Uterus (tissue), 4 donors: Measurements from ENCODE around the gene CAMKK2. TPM values are rescaled to one million over a fixed set of nuclear protein-coding genes. Genes with fewer than 3 reads are reported as not detected.
"Not testable (repeated sequence)": the region's sequence is repeated elsewhere in the genome, so short reads cannot be mapped to it uniquely, and the experiment has no call there.

ENCODE experiments used
- DNase-seq, 2 donors: peaks; one replicate each; pipeline ENCODE4 v3.0.0-alpha.2; 2019 to 2020
- H3K27ac ChIP-seq, 2 donors: fragments of 200-600 bp; sonication (generic); 1 replicate in 1 of 2; 2 replicates in 1 of 2; pipeline ENCODE4 v1.5.1; 2016 to 2018
- H3K27me3 ChIP-seq, 2 donors: fragments of 200-600 bp; sonication (generic); one replicate each; pipeline ENCODE4 v1.5.1; 2018 to 2019; ENCODE audit warnings: control low read depth in 1 of 2
- H3K36me3 ChIP-seq, 2 donors: fragments of 200-600 bp; sonication (generic); one replicate each; pipeline ENCODE4 v1.5.1; 2019; ENCODE audit warnings: control low read depth in 1 of 2
- H3K4me1 ChIP-seq, 2 donors: fragments of 200-600 bp; sonication (generic); one replicate each; pipeline ENCODE4 v1.5.1; 2018 to 2019; ENCODE audit warnings: control low read depth in 1 of 2
- H3K4me3 ChIP-seq, 2 donors: fragments of 200-600 bp; sonication (generic); 1 replicate in 1 of 2; 2 replicates in 1 of 2; pipeline ENCODE4 v1.5.1; 2018 to 2019; ENCODE audit warnings: mild to moderate bottlenecking in 1 of 2
- H3K9me3 ChIP-seq, 2 donors: fragments of 200-600 bp; sonication (generic); one replicate each; pipeline ENCODE4 v1.5.1; 2019; ENCODE audit warnings: control low read depth in 1 of 2
- POLR2A ChIP-seq, 2 donors: fragments of 450-650 bp; IDR thresholded peaks; one replicate each; pipeline ENCODE4 v1.6.1; 2016; ENCODE audit warnings: antibody characterized with exemption in 2 of 2, mild to moderate bottlenecking in 1 of 2, moderate library complexity in 1 of 2
- intact Hi-C: fragments of 100-400 bp; cut with DNase I; formaldehyde crosslinking; loops from one replicate; pipeline ENCODE4 v1.15.1; 2023; ENCODE audit warnings: low total_unique reads
- total RNA-seq, 4 donors: library from RNA; depleted of rRNA in 3 of 4; stranded (reverse); fragments of >200 nt in 3 of 4; gene quantifications; one replicate each; pipeline versions ENCODE4 v1.1.0 to v1.2.4, GENCODE V29; 2014 to 2023
- TF ChIP-seq, protein P1 (sequence below), 4 experiments: fragments of 200-600 bp in 2 of 4; fragments of 450-650 bp in 2 of 4; sonication (generic) in 2 of 4; IDR thresholded peaks; one replicate each; pipeline ENCODE4 v1.5.1; 2016 to 2019; ENCODE audit warnings: antibody characterized with exemption in 4 of 4, mild to moderate bottlenecking in 2 of 4, moderate library complexity in 1 of 4
- donor health status: DM: yes; HTN: yes; CAD: no.

Gene CAMKK2
- total RNA-seq, 4 donors from 2014 or later, result 7.9 to 55.1 (median 22.6) TPM

GRCh38 chr12:121283841-121284240, 12.7 kb downstream of the CAMKK2 start:
- Histone ChIP-seq H3K27ac (no peak overlapping the region), H3K9me3 (no peaks in the 10 kb centered on the region), H3K27me3 (no peaks in the 10 kb centered on the region), H3K4me3 (no peak overlapping the region), H3K4me1 (peaks cover 0 to 12% of the 10 kb centered on the region in 2 donors), H3K36me3 (no peaks in the 10 kb centered on the region)
- intact Hi-C loops, result no loop called here
- no peak for DNase-seq
- TF ChIP-seq, protein P1, sequence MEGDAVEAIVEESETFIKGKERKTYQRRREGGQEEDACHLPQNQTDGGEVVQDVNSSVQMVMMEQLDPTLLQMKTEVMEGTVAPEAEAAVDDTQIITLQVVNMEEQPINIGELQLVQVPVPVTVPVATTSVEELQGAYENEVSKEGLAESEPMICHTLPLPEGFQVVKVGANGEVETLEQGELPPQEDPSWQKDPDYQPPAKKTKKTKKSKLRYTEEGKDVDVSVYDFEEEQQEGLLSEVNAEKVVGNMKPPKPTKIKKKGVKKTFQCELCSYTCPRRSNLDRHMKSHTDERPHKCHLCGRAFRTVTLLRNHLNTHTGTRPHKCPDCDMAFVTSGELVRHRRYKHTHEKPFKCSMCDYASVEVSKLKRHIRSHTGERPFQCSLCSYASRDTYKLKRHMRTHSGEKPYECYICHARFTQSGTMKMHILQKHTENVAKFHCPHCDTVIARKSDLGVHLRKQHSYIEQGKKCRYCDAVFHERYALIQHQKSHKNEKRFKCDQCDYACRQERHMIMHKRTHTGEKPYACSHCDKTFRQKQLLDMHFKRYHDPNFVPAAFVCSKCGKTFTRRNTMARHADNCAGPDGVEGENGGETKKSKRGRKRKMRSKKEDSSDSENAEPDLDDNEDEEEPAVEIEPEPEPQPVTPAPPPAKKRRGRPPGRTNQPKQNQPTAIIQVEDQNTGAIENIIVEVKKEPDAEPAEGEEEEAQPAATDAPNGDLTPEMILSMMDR (IDR thresholded peaks at IDR 0.05), result no peak
- TF ChIP-seq POLR2A (IDR thresholded peaks at IDR 0.05), result no peak

GRCh38 chr12:121283388-121283787, 13.1 kb downstream of the CAMKK2 start:
- H3K4me1 ChIP-seq, result peaks cover 0 to 8% of the 10 kb centered on the region in 2 donors
- TF ChIP-seq, protein P1 (IDR thresholded peaks at IDR 0.05), result no peak
- no peak for TF ChIP-seq POLR2A (IDR thresholded peaks at IDR 0.05)
- no peaks in the 10 kb centered on the region for H3K27me3 ChIP-seq
- no peak overlapping the region for H3K4me3 ChIP-seq
- H3K9me3 ChIP-seq, result no peaks in the 10 kb centered on the region
- H3K36me3 ChIP-seq, result no peaks in the 10 kb centered on the region
- intact Hi-C loops, result no loop called here
- DNase-seq, result no peak
- no peak overlapping the region for H3K27ac ChIP-seq

GRCh38 chr12:121282910-121283309, 13.6 kb downstream of the CAMKK2 start:
- intact Hi-C loops, H3K27me3 ChIP-seq, H3K27ac ChIP-seq, H3K4me1 ChIP-seq, H3K9me3 ChIP-seq, H3K36me3 ChIP-seq, H3K4me3 ChIP-seq, DNase-seq: not testable (repeated sequence)

DNA sequence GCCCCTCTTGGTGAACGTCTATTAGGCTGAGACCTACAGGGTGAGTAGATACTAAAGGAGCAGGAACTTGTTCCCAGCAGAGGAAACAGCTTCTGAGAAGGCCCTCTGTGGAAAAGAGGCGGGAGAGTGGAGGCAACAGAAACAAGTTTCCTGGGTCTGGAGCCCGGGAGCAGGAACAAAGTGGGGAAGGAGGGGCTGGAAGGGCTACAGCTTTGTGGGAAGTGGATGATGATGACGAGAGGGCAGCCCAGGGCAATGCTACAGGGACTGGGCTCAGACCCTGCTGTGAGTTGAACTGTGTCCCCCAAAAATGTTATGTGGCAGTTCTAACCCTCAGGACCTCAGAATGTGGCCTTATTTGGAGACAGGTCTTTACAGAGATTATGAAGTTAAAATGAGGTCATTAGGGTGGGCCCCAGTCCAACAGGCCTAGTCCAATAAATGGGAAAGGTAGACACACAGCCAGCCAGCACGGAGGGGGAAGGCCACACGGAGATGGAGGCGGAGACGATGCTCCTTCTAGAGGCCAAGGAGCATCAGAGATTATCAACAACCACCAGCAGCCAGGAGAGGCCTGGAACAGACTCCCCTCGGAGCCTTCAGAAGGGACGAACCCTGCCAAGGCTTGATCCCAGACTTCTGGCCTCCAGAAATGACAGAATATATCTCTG, 14.3 kb downstream of the CAMKK2 start:
- TF ChIP-seq, protein P1 (IDR thresholded peaks at IDR 0.05), result no peak
- TF ChIP-seq POLR2A (IDR thresholded peaks at IDR 0.05), result no peak
- no peak for DNase-seq
- Histone ChIP-seq H3K9me3 (no peaks in the 10 kb centered on the region), H3K4me1 (peaks cover 0 to 5% of the 10 kb centered on the region in 2 donors), H3K27me3 (no peaks in the 10 kb centered on the region), H3K36me3 (no peaks in the 10 kb centered on the region), H3K27ac (peak overlapping the region in 1 of 2 donors; percentile 24), H3K4me3 (no peak overlapping the region)
- intact Hi-C loops, result no loop called here

DNA sequence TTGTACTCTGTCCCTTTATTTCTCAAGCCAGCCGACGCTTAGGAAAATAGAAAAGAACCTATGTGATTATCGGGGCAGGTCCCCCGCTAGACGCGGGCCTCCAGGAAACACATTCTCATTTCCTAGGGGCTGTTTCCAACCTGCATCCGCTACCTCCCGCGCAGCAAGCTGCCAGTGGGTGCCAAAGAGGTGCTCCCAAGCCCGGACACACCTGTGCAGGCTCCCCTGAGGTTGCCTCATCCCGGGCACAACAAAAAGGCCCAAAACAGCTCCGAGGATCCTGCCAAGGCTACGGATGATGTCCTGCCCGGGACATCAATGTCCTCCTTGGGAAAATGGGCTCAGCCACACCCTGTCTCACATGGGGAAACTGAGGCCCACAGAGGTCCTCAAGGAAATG, 15.4 kb downstream of the CAMKK2 start:
- H3K27ac ChIP-seq, intact Hi-C loops, DNase-seq, H3K9me3 ChIP-seq, H3K4me3 ChIP-seq, H3K4me1 ChIP-seq, H3K36me3 ChIP-seq, H3K27me3 ChIP-seq: not testable (repeated sequence)

DNA sequence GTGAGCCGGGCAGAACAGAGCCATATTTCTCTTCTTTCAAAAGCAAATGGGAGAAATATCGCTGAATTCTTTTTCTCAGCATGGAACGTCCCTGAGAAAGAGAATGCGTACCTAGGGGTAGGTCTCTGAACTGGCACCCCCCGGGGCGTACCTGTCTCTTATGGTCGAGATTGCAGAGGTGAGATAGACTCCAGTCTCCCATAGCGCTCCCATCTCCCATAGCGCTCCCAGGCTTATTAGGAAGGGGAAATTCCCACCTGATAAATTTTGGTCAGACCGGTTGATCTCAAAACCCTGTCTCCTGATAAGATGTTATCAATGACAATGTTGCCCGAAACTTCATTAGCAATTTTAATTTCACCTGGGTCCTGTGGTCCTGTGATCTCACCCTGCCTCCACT, 16.0 kb downstream of the CAMKK2 start:
- DNase-seq, H3K4me3 ChIP-seq, H3K27me3 ChIP-seq, intact Hi-C loops, H3K36me3 ChIP-seq, H3K27ac ChIP-seq, H3K4me1 ChIP-seq, H3K9me3 ChIP-seq: not testable (repeated sequence)

GRCh38 chr12:121279507-121279915, 17.0 kb downstream of the CAMKK2 start:
- TF ChIP-seq, protein P1 (IDR thresholded peaks at IDR 0.05), result no peak
- TF ChIP-seq POLR2A (IDR thresholded peaks at IDR 0.05), result no peak
- Histone ChIP-seq H3K27me3 (no peaks in the 10 kb centered on the region), H3K4me1 (peaks cover 0 to 5% of the 10 kb centered on the region in 2 donors), H3K9me3 (no peaks in the 10 kb centered on the region), H3K36me3 (no peaks in the 10 kb centered on the region), H3K27ac (peak overlapping the region; percentile 53 to 70), H3K4me3 (no peak overlapping the region)
- DNase-seq, result peak; percentile 54 to 65
- intact Hi-C loops, result no loop called here
